HG02870 (cell line): ENCODE measurements around the gene RBM20.

Experiments used
- ATAC-seq: cut with Tn5 transposase; IDR thresholded peaks from one replicate; pipeline ENCODE4 v1.9.1; 2021; ENCODE audit warnings: mild to moderate bottlenecking, moderate library complexity; ENCODE audit not compliant: unreplicated experiment

The RBM20 gene

DNA sequence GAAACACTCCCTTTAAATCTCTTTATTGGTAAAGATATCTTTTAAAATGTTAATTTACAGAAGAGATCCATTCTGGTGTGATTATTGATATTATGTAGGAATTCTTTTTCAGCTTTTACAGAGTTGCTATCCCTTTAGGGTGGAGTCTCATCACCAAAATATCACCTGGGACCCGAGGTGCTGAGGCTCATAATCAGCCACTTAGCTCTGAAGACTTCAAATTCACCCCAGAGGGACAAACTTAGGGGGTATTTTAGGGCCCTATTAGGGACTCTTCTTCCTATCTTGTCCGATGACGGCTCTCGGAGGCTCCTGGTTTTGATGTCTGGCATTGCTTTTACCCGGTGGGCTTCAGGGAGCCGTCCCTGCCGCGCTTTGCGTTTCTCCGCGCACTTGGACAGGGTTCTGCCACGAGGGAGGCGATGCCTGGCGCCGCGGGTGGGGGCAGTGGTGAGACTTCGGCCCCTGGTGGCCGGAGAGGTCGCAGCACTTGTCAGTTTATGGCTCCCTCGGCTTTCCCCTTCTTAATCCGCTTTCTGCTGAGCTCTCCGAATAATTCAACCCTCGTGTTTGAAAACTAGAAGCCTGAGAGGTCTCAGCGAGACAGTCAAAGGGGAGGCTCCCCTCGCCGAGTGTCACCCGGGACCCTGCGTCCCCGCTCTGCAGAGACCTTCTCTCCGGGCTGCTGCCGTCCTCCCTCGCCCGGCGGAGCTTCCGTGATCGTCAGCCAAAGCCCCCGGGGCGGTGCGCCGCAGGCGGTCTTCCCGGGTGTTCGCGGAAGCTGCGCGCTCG lies 27.8 kb downstream of the RBM20 start:
- peak; percentile 97 for ATAC-seq

DNA sequence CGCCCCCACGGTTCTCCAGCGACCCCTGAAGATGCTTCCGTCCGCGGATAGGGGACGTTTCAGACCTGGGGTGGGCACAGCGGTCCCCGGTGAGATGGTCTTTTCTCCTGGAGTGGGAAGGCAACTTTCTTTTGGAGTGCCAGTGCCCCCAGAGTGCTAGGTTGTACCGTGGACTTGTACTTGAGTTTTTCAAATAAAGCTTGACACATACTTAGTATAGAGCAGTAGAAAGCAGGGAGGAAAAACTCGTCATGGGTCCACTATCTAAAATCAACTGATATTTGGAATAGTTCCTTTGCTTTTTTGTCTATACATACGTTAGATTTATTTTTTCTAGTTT lies 28.4 kb downstream of the RBM20 start:
- peak; percentile 33 for ATAC-seq

DNA sequence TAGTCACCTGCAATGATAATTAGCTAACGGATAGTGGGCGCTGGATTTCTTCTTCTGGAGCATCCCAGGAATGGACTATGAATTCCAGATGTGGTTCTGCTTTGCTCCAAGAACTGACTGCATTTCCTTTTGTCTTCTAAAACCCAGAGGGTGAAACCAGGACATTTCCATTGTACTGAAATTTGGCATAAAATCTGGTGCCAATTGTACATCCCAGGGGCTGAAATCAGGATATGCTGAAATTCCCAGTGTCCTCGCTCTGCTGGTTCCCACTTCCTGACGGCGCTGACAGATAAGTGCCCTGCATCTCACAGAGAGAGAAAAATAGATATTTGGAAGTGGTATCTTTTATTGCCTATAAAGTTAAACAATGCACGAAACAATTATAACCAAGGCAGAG lies 31.9 kb downstream of the RBM20 start:
- ATAC-seq, result no peak

DNA sequence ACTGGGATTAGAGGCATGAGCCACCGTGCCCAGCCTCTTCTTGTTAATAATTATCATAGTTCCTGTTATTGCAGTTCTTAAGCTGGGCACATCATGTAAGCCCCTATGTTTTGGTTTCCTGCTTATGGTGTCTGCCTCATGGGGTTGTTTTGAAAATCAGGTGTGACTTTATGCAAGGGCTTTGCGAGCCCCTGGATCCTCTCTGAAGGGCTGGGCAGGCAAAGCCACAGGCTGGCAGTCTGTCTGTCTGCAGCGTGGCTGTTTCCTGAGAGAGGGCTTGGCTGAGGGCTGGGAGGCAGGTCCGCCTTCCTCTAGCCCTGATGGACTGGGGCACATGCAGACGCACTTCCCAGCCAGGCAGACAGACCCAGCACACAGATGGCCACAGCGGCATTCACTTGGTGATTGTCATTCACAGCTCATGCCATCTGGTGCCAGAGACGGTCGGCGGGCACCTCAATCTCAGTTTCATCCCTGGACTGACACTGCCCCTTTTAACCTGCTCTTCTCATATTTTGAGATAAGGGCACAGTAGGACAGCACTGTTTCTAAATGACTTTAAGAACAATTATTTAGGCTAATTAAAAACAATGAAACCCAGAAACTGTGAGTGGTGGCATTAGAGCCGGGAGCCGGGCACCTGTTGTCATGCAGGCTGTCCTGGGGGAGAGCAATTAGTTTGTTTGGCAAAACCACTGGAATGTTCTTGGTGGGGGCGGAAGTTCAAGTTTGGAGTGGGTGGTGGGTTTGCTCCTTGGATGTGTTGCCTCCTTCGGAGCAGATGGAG lies 35.5 kb downstream of the RBM20 start:
- ATAC-seq, result no peak

DNA sequence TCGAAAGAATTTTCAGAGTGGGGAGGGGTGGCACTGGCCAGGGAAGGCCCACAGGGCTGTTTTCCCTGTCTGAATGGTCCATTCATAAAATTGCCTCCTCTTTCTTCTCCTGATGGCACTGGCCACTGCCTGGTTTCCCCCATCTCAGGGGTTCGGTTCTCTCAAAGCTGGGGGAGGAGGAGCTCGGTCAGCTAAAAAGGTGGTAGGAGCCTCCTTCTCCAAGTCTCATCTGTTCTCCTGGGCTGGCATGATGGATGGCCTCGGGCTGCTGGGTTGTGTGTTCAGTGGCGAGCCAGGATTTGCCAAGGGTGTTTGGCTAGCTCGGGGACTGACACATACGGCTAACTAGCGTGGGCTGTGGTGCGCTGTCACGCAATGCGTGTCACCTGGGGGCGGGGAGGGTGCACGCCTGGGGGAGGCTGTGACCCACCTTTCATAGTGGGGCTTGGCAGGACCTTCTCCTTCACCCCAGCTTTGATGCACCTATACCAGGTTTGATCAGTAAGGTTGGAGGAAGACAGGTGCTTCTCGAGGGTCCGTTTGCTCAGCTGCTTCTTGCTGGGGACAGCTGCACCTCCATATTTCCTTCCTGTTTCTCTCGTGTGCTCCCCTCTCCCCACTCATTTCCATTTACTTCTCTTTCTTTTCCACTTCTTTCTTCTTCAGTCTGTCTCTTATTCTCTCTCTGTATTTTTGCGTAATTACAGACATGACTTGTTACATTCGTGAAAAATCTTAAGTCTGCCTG lies 36.3 kb downstream of the RBM20 start:
- ATAC-seq, result no peak

DNA sequence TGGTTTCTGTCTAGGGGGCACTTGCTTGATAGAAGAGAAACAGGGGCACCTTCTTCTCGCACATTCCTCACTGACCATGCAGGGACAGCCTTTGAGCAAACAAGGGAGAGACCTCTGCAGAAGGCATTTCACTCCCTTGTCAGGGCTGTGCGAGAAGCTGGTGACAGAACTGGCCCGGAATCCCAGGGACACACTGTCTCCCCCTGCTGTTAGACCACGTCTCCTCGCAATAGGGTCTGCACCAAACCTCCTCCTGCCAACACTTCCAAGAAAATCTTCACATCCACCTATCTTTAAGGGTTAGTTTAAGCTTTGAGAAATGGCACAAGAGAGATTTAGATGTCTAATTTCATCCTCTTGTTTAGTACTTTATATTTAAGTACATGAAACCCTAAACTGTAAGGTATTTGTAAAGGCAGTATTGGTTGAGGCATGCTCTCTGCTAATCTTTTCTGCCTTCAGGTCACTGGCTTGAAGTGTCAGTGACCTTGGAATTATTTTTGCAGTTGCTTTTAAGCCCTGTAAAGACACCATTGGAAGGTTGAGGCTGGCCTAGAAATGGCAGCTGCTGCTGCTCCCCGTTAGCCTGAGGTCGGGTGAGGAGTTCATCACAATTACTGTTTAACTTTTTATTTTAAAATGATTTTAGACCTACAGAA lies 37.0 kb downstream of the RBM20 start:
- no peak for ATAC-seq

DNA sequence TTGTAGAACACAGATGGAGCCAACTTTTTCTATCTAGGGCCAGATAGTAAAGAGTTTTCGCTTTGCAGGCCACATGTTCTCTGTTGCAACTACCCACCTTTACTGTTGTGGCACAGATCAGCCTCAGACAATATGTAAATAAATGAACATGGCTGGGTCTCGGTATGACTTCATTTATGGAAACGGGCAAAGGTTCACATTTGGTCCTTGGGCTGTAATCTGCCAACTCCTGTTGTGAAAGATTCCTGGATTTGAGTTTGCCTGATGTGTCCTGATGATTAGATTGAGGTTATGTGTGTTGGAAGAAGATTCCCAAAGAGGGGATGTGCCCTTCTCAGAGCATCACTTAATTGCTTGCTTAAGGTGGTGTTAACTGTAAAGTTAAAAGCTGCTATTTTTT lies 38.2 kb downstream of the RBM20 start:
- ATAC-seq, result no peak

DNA sequence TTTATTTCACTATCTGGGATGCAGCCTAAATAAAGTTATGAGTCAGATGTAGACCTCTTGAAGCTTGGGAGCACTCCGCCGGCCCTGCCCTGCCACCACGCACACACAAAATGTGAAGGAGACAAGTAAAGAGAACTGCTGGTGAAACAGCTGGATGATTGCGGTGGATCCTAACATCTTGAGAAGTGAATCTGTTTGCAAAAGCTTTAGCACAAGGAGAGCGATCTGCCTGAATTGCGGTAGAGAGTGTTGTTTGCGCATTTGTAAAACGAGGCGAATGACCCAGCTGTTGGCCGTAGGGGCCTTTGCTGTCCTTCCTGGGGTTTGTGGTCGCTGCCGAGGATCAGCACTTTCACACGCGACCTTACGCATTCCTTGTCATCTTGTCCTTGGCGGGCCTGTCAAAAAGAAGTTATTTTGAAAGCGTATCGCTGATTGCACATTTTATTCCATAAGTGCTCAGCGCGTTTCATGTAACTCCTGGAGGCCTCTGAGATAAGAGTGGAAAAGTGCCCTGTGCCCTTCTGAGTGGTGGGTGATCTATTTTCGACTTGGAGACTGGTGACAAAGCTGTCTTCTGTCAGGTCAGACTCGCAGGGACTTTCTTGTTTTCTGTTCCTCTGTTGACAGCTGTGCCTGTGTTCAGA lies 40.8 kb downstream of the RBM20 start:
- no peak for ATAC-seq

DNA sequence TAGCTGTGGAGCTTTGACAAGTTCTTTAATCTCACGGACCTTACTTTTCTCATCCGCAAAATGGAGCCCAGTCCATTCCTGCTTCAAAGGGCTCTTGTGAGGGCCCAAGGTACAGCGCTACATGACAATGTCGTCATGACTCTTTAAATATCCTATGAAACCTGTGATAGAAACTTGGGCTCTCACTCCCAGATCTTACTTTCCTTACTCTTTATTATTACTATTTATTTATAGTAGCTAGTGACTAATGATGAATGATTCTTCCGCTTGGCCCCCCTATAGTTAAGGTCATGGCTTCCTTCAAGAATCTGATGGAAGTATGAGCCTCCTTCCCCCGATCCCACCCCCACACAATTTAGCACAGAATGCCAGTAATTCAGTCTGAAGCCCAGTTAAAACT lies 41.9 kb downstream of the RBM20 start:
- ATAC-seq, result no peak

DNA sequence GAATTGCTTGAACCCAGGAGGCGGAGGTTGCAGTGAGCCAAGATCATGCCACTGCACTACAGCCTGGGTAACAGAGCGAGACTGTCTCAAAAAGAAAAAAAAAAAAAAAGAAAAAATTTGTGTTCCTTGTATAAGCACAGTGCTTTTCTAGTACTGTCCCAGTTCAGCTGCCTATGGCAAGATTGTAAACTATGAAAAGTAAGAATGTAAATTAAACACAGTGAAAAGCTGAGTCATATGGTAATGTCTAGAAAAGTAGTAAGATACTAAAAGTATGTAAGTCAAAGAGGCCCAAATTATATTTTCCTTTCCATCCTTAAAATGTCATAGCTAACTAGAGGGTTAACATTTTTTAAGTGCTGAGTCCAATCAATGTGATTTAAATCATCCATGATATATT lies 42.8 kb downstream of the RBM20 start:
- ATAC-seq, result no peak

DNA sequence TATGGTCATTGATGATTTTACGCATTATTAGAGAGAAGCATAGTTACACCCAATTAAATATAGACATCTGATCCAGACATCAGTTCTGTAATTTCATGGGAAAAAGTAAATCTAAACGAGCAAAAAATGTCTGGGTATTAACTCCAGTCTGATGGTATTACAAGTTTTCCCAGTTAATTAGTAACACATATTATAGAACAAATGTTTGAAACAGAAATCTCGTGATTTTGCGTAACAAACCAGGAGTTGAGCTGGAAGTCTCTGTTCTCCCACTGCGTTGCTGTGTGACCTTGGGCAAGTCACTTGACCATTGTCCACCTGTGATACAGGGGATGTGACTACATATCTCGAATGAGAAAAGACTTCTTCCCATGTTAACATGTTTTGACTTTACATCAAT lies 43.3 kb downstream of the RBM20 start:
- no peak for ATAC-seq

DNA sequence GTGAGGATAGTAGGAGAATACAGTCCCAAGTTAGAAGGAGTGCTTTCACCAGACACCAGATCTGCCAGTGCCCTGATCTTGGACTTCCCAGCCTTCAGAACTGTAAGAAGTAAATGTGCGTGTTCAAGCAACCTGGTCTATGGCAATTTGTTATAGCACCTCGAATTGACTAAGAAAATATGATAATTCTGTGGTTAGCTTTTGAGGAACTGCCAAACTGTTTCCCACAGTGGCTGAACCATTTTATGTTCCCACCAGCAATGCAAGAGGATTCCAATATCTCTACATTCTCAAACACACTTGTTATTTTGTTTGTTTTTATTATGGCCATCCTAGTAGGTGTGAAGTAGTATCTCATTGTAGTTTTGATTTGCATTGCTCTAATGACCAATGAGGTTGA lies 47.0 kb downstream of the RBM20 start:
- no peak for ATAC-seq

DNA sequence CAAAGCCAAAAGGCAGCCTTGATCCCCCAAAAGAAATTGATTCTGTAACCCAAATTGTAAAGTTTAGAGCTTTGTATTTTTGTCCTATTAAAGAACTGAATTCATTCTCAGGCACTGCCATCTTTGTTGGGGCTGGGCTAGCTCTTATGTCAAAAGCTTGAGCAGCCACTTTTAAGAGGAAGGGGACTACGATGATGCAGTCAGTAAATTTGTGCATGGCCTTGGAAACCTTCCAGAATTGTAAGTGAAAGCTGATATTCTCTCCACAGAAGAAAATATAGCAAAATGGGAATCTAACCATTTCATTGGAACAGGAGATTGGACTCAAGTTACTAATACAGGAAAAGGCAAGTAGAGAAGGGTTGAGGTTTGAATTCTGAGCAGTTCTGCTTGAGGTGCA lies 50.1 kb downstream of the RBM20 start:
- ATAC-seq, result no peak

DNA sequence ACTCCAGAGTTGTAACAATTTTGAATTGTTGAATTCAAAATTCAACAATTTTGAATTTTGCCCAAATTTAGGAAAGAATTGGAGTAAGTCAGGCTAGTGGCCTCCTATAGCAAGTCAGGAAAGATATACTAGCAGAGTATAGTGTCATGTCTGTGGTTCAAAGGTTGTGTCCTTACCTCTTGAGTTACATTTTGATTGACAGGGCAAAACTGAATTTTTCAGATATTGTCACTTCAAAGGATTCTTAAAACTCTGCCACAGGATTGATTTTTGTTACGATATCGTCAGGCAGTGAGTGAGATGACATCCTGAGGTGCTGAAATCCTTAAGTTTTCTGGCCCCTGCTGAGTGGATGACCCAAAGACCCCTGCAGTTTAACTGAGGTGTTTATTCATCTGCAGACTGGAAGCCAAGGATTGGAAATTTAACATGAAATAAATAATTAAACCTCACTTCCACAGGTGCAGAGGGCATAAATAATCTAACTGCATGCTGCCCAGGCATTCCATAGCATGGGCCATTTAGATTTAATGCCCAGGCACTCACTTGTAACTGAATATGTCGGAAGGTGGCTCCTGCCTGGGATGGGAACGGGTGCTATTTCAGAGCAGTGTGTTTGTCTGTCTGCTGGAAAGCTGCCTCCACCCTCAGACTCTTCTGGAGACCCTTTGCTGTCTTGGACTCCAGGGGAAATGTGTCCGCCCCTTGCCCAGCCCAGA lies 50.8 kb downstream of the RBM20 start:
- no peak for ATAC-seq

DNA sequence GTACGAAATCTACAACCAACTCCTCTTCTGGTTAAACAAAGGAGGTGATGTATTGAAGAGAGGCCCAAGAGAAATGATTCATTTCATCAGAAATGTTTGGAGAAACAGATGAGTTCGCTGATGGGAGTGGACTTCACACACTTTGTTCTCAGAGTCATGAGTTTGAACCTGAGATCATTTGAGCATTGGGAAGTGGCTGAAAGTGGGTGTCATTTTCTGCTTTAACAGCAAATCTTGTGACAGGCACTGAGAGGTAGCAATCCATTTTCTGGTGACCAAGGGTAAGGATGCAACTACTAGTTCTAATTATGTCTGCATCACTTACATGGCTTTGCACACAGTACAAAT lies 51.4 kb downstream of the RBM20 start:
- no peak for ATAC-seq

DNA sequence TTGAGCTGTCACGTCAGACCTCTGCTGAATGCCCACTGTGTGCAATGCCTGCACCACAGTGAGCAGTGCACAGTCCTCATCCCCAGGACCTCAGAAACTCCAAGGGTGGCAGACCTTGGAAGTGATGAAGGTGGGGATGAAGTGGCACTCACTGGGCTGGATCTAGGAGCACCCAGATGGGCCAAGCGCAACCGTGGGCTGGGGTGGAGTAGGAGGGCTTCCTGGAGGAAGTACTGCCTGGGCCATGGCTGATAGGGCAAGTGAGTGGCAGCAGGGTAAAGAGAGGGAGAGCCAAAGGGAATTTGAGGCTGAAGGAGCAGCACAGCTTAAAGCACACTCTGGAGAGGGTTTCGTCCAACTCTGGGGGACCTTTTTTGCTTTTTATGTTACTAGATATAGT lies 52.3 kb downstream of the RBM20 start:
- no peak for ATAC-seq

DNA sequence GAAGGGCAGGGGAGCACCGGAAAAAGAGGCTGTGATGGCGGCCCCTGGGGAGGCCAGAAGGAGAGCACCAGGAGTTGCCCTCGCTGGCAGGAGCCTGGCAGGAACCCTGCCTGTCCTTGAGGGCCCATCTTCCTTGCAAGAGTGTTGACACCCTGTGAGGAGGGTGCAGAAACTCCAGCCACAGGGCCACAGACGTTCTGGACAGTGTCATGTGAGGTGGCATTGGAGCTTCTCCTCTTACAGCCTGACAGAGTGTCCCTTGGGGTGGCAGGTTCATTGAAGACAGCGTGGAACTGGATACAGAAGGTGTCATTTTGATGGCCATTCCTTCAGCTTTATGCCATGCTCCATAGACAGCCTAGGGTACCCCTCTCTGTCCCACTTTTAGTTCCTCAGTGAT lies 54.2 kb downstream of the RBM20 start:
- ATAC-seq, result no peak

DNA sequence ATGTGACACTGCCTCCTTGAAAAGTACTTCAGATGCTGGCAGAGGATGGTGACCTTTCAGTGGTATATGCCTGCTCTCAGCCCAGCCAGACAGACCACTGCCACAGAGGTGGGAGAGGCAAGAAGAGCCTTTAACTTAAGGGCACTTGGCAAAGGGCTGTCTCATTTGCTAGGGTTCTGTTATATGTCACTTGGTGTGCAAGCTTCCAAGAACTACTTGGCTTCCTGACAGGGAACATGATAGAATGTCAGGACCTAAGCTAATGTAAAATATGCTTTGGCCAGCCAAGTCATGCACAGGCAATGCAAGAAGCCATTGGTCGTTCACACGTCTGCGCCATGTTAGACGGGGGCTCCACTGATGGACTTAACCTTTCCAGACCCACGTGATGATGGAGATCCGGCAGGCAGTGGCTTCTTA lies 54.7 kb downstream of the RBM20 start:
- ATAC-seq, result no peak

DNA sequence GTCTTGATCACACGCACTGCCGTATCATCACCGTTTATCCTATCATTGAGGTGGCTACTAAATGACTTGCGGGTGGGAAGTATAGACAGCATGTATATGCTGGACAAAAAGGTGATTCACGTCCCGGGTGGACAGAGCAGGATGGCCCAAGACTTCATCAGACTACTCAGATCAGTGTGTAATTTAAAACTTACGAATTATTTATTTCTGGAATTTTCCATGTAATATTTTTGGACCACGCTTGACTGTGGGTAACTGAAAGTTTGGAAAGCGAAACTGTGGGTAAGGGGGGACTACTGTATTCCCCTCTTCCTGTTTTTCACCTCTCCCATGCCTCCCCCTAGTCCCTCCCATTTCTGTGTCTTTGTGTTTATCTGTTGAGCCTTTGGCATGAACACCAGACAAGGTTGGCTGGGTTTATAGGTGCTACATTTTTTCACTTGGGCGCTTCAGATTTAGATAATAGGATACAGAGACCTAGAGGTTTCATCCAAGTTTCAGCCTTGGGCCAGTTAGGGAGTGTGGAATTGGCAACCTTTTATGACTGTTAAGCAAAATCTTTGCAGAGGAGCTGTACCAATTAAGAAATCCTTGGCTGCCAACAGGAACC lies 55.8 kb downstream of the RBM20 start:
- no peak for ATAC-seq
